AG08395 (cell line): ENCODE data around the gene GP9.
"Not testable (repeated sequence)": the region's sequence is repeated elsewhere in the genome, so short reads cannot be mapped to it uniquely, and the experiment has no call there.

Source experiments
- DNase-seq: peaks from one replicate; pipeline ENCODE4 v3.0.0; 2012; ENCODE audit warnings: mixed read lengths, low spot score

Gene GP9

DNA sequence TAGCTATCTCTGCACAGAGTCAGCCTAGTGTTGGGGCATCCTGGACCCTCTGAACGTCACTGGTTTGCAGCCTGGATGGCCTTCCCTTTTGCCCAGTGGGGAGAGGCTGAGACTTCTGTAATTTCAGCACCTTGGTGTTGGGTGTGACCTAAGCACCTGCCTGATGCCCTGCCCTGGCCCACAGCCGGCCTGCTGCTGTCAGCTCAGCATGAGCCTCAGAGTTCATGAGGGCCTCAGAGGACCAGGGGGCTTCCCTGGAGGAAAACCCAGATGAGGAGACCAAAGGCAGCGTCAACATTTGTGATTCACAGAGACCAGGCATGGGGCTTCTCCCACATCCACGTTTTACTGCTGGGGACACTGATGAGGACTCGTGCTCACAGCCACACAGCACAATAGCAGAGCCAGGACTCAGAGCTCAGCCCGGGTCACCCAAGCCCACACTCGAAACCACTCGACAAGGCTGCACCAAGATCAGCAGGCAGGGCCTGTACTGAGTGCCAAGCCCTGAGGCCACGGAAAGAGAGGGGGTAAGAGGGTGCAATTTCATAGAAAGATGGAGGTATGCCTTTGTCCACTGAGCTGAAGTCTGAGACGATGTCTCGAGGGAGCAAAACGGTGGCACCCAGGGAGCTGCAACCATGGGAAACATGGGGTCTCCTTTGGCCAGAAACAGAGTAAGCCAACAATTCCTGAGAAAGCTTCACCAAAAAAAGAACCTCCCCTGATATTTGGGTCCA lies 9.9 kb upstream of the GP9 start:
- DNase-seq = no peak

DNA sequence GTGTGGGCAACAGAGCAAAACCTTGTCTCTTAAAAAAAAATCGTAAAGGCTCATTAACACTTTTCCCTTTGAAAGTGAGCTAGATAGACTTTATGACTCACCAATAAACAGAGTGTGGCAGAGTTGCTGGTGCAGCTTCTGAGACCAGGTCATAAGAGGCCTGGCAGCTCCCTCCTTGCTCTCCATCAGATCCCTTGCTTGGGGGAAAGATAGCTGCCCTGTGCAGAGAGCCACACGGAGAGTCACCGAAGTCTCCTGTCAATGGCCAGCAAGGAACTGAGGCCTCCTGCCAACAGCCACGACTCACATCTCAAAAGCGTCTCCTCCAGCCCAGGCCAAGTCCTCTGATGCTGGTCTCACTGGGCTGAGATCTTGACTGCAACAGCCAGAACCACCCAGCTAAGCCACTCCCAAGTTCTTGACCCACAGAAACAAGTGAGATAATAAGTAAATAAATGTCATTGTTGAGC lies 8.7 kb upstream of the GP9 start:
- DNase-seq = peak; percentile 18

DNA sequence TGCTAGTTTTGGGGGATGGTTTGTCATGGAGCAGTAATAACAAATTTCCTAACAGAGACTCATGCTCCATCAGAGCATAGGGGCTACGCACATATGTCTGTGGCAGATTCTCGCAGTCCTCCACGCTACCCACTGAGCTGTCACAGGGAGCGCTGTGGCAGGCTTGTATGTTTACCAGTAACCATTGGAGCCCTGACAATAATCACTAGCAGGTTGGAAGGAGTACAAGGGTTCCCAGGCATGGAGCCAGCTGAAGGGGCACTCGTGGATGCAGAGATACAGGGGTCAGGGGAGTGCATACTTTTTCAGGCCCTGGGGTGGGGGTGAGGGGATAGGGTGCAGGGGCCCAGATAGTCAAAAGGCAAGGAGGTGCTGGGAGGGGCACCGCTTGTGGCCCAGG lies 7.9 kb upstream of the GP9 start:
- DNase-seq = no peak

DNA sequence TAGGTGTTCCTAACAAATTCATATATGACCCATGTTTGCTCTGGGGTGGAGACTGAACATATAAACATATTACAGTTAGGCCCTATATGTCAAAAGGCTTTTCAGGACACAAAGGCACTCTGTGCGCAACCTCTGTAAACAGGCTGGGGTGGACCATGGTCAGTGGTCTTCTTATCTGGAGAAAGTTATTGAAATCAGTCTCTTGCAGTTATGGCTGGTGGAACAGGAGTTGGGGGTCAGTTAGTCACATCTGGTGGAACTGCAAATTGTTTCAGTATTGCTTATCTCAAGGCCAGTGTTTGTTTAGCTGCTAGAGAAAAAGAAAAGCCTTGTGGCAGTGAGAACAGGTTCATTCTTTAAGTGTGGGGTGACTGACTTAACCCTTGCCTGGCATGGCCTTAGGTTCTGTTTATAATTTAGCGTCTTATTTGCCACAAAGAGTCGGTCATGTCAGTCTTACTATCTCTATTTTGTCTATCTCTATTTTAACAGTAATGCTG lies 5.9 kb upstream of the GP9 start:
- DNase-seq = no peak

DNA sequence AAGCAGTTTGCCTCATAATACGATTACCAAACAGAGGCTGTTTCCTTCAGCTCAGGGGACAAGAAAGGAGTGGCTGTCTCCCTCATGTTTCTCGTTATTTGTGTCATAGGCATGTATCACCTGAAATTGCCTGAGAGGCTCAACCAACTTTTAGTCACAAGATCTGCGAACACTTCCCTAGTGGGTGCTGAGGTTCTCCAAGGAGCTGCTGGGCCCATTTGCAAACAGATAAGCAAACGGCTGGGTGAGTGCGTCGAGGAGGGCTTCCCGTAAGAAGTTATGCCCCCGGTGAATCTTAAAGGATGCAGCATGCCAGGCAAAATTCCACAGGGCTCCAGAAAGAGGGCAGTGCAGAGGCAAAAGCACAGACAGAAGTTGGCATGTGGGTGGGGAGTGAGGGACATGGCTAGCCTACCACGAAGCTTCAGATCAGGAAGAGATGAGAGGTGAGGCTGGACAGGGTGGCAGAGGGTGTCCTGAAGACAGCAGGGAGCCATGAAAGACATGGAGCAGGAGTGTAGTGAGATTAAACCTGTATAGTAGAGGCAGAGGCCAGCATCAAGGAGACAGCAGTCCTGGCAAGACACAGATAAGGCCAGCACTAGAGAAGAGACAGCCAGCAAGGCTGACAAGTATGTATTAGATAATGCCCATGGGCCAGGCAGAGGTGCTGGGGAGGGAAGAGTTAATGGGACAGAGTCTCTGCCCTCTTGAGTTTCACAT lies 4.0 kb upstream of the GP9 start:
- no peak for DNase-seq

DNA sequence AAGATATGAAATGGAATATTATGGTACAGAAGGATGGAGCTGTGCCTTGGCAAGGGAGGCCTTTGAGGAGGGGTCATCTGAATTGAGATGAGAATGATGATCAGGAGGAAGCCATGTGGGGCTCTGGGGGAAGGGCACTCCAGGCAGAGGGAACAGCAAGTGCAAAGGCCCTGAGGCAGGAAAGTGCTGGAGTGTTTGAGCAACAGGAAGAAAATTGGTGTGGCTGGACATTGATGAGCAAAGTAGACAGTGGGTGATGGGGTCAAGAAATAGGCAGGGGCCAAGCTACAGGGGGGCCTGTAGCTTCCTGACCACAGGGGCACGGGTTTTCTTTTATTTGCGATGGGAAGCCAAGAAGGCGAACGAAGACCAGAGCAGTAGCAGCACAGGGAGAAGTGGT lies 3.3 kb upstream of the GP9 start:
- DNase-seq = no peak

DNA sequence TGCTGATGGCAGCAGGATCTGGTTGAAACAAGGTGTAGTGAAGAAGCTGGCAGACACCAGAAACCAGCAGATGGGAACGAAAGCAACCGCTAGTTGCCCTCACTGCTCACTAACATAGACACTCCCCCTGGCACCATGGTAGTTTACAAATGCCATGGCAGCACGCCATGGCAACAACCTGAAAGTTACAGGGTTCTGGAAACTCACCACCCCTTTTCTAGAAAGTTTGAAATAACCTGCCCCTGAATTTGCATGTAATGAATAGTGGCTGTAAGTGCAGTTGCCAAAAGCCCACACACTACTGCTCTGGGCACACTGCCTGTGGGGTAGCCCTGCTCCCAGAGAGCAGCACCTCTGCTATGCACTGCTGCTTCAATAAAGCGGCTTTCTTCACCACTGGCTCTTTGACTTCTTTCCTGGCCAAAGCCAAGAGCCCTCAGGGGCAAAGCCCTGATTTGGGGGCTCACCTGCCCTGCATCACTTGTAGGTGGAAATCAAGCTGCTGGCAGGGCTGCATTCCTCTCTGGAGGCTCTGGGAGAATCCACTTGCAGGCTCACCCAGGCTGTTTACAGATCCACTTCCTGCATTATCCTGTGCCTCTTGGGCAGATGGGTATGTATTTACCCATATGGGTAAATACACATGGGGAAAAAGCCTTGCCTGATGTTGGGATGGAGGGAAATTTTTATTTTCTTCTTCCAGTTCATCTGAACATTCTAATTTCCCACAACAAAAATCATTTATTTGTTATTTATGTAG lies 2.0 kb upstream of the GP9 start:
- no peak for DNase-seq

DNA sequence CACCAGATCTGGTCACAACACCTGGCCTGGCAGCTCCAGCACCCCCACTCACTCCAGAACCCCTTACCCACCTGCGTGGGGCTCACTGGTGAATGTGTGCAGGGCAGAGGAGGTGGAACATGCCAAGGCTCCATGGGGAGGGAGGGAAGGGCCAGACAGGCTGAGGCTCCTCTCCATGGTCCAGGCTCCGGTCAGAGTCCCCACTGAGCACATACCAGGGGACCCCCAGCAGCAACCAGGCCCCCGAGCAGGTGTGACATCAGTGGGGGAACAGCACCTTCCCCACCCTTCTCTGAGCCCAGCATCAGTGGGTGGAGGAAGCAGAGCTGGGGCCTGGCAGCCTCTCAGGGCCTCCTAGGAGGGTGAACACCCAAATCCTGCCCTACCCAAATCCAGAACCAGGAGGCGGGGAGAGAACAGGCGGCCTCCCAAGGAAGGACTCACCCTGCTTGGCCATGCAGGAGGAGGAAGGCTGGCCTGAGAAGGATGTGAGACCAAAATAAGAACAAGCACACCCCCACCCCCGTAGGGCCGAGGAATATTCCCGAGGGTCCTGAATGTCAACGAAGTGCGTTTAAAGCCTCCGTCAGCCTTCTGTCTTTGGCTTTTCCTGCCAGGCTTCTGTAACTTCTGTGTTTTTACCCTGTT lies 1.1 kb upstream of the GP9 start:
- no peak for DNase-seq

DNA sequence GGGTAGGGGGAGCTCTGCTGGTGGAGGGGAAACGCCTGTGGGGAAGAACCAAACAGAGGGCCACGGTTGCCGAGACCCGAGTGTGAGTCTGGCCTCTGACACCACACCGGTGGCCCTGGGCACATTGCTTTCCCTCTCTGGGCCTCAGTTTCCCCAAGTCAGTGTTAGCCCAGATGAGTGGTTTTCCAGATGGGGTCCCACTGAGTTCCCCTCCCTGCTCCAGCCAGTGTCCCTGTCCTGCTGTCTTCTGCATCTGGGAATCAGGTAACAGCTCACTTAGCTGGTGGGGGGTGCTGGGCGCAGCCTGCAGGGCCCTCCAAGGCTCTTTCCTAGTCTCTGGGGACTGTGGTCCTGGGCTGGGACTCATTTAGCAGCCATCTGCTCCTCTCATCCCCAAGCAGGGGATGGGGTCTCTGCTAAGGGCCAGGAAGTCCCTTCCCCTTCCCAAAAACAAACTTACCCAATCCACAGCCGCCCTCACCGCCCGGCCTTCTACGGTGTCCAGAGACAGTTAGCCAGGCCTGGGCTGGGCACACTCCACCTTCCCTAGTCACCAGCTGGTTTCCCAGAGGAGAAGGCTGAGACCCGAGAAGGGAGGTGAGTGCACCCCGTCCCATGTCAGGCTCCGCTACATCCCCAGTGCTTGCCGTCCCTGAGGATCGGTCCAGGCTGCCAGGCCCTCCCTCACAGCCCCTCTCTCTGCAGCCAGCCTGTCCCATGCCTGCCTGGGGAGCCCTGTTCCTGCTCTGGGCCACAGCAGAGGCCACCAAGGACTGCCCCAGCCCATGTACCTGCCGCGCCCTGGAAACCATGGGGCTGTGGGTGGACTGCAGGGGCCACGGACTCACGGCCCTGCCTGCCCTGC lies 676 bp downstream of the GP9 start:
- DNase-seq = no peak

DNA sequence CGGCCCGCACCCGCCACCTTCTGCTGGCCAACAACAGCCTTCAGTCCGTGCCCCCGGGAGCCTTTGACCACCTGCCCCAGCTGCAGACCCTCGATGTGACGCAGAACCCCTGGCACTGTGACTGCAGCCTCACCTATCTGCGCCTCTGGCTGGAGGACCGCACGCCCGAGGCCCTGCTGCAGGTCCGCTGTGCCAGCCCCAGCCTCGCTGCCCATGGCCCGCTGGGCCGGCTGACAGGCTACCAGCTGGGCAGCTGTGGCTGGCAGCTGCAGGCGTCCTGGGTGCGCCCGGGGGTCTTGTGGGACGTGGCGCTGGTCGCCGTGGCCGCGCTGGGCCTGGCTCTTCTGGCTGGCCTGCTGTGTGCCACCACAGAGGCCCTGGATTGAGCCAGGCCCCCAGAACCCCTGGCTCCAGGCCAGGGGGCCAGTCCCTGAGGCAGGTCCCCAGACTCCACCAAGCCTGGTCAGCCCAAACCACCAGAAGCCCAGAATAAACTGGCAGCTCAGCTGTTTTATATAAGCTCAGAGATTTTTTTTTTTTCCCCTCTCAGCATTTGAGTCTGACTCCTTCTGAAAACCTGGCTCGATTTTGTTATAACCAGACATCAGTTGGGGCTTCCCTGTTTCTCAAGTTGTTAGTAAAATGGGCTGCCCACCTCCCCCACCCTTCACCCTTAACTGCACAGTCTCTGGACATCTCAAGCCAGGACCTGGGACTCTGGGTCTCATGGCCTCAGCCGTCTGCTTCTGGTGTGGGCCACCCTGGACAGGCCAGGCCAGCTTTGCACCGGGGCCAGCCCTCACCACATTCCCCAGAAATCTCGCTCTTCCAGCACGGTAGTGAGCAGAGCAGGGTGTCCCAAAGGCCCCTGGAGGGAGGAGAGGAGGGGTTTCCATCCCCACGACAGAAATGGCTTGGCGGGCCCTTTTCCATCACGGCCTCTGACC lies 1.6 kb downstream of the GP9 start:
- DNase-seq = no peak

DNA sequence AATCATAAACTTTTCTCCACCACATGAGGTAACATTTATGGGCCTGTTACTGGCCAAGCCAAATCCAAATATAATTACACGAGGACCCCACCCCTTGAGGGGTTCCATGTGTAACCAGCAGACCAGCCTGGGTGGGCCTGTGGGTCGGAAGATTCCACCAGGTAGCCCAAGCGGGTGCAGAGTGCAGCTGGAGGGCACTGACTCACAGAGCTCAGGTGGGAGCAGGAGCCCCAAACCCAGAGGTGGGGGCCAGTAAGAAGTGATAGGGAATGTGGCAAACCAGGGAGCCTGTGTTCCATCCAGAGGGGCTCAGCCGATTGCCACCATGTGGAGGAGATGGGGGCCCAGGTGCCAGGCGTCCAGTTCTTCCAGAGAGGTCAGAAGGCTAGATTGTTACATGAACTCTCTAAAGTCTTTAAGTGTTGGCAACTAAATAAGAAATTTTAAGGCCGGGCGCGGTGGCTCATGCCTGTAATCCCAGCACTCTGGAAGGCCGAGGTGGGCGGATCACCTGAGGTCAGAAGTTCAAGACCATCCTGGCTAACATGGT lies 2.6 kb downstream of the GP9 start:
- no peak for DNase-seq

DNA sequence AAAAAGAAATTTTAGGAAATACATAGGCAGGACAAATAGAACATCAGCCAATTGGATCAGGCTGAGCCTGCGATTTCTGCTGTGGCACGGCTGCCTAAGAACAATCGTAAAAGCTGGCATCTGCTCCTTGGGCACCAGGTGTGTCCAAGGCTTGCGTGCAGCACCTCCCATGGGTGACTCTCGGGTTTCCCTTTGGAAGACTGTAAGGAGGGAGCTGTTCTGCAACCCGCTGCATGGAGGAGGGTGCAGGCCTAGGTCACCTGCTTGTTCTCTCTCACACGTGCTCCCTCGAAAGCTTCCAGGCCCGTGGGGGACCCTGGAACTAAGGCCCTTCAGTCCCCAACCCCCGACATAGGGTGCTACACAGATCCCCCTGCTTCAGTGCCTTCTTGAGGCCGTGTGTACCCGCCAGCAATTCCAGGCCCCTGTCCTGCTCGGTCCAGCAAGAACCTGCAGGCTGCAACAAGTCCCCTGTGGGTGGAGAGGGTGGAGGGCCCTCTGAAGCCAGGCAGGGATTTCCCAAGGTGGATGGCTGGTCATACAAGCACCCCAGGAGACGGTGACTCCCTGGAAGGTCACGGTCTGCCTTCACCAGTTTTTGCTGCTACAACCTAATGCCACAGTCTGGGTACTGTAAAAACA lies 3.4 kb downstream of the GP9 start:
- DNase-seq = no peak

DNA sequence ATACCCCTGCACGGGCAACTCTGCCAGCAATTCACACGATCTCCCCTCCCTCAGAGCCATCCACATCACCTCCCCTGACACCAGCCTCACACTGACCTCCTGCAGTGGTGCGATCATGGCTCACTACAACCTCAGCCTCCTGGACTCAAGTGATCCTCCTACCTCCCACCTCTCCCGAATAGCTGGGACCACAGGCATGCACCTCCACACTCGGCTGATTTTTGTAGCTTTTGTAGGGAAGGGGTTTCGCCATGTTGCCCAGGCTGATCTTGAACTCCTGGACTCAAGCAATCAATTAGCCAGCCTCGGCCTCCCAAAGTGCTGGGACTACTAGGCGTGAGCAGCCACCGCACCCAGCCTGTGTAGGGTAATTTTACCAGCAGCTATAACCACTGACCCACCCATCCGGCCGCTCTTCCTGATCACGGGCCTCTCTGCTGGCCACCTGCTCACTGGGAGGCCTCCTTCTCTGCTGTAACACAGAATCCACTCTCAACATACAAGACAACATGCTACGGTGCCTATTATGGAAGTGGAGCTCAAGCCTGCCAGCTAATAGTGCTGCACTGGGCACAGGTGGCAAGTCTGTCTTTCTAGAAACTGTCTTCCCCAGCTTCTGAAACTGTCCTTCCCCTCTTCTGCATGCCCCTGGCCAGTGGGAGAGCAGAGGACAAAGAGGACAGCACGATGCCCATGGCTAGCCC lies 4.6 kb downstream of the GP9 start:
- no peak for DNase-seq

DNA sequence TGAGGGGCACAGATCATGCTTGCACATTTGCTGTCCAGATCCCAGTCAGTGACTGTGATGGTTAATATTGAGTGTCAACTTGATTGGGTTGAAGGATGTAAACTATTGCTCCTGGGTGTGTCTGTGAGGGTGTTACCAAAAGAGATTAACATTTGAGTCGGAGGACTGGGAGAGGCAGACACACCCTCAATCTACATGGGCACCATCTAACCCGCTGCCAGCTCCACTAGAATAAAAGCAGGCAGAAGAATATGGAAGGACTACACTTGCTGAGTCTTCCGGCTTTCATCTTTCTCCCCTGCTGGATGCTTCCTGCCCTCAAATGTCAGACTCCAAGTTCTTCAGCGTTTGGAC lies 5.1 kb downstream of the GP9 start:
- no peak for DNase-seq

DNA sequence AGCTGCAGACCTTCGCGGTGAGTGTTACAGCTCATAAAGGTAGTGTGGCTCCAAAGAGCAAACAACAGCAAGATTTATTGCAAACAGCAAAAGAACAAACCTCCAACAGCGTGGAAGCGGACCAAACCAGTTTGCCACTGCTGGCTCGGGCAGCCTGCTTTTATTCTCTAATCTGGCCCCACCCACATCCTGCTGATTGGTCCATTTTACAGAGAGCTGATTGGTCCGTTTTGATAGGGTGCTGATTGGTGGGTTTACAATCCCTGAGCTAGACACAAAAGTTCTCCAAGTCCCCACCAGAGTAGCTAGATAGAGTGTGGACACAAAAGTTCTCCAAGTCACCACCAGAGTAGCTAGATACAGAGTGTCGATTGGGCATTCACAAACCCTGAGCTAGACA lies 7.1 kb downstream of the GP9 start:
- not testable (repeated sequence) for DNase-seq

DNA sequence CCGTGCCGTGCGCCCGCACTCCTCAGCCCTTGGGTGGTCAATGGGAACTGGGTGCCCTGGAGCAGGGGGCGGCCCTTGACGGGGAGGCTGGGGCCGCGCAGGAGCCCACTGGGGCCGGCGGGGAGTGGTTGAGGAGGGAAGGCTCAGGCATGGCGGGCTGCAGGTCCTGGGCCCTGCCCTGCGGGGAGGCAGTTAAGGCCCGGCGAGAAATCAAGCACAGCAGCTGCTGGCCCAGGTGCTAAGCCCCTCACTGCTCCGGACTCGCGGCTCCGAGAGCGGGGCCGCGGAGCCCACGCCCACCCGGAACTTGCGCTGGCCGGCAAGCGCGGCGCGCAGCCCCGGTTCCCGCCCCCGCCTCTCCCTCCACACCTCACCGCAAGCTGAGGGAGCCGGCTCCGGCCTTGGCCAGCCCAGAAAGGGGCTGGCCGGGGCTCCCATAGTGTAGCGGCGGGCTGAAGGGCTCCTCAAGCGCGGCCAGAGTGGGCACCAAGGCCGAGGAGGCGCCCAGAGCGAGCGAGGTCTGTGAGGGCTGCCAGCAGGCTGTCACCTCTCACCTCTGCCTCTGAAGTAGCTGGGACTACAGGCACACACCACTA lies 7.8 kb downstream of the GP9 start:
- DNase-seq = no peak

DNA sequence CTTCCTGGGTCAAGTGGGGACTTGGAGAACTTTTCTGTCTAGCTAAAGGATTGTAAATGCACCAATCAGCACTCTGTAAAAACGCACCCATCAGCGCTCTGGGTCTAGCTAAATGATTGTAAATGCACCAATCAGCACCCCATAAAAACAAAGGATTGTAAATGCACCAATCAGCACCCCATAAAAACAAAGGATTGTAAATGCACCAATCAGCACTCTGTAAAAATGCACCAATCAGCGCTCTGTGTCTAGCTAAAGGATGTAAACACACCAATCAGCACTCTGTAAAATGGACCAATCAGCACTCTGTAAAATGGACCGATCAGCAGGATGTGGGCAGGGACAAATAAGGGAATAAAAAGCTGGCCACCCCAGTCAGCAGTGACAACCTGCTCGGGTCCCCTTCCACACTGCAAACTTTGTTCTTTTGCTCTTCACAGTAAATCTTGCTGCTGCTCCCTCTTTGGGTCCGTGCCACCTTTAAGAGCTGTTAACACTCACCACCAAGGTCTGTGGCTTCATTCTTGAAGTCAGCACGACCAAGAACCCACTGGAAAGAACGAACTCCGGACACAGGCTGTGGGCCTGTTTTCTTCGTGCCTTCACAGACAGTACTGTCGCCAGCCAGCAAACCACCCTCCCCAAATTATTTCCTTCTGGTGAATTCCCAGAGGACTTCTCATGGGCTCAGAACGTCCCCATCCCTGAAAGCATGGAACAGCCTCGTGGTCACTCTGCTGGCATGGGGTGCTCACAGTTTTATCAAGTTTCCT lies 8.9 kb downstream of the GP9 start:
- not testable (repeated sequence) for DNase-seq
